NCI-H510A (cell line): ENCODE data around the gene COL4A2.

Source experiments
- DNase-seq: peaks from one replicate; lab custom pipeline; 2025; lab: John Stamatoyannopoulos, UW

Gene COL4A2

GRCh38 chr13:110354715-110355473 is 47.8 kb downstream of the COL4A2 start:
- DNase-seq = no peak

GRCh38 chr13:110356362-110356761 is 49.3 kb downstream of the COL4A2 start:
- no peak for DNase-seq

- DNase-seq = no peak
These were observed 51.3 kb downstream of the COL4A2 start for GRCh38 chr13:110358381-110358780.

GRCh38 chr13:110359840-110360301 is 52.8 kb downstream of the COL4A2 start:
- no peak for DNase-seq

GRCh38 chr13:110360598-110360997 is 53.5 kb downstream of the COL4A2 start:
- DNase-seq = no peak

- no peak for DNase-seq
These were observed 54.4 kb downstream of the COL4A2 start for GRCh38 chr13:110361365-110361911.

GRCh38 chr13:110363010-110363409 is 55.9 kb downstream of the COL4A2 start:
- DNase-seq = no peak

- DNase-seq = no peak
These were observed 57.0 kb downstream of the COL4A2 start for GRCh38 chr13:110364081-110364480.

- DNase-seq = no peak
These were observed 58.8 kb downstream of the COL4A2 start for GRCh38 chr13:110365876-110366275.

GRCh38 chr13:110366733-110367132 is 59.6 kb downstream of the COL4A2 start:
- DNase-seq = no peak

GRCh38 chr13:110367620-110368019 is 60.5 kb downstream of the COL4A2 start:
- no peak for DNase-seq

GRCh38 chr13:110368408-110368807 is 61.3 kb downstream of the COL4A2 start:
- no peak for DNase-seq

GRCh38 chr13:110369400-110369799 is 62.3 kb downstream of the COL4A2 start:
- no peak for DNase-seq

- DNase-seq = no peak
These were observed 64.7 kb downstream of the COL4A2 start for GRCh38 chr13:110371550-110372465.

- DNase-seq = no peak
These were observed 65.6 kb downstream of the COL4A2 start for GRCh38 chr13:110372676-110373075.

GRCh38 chr13:110373617-110374016 is 66.5 kb downstream of the COL4A2 start:
- no peak for DNase-seq

- DNase-seq = no peak
These were observed 67.6 kb downstream of the COL4A2 start for GRCh38 chr13:110374431-110375370.

- no peak for DNase-seq
These were observed 69.0 kb downstream of the COL4A2 start for GRCh38 chr13:110376120-110376519.

- no peak for DNase-seq
These were observed 70.2 kb downstream of the COL4A2 start for GRCh38 chr13:110377178-110377825.

- DNase-seq = no peak
These were observed 70.7 kb downstream of the COL4A2 start for GRCh38 chr13:110377826-110378201.

GRCh38 chr13:110379358-110379757 is 72.3 kb downstream of the COL4A2 start:
- no peak for DNase-seq
